ENCODE measurements around the gene CCDC70. TPM values are rescaled to one million over a fixed set of nuclear protein-coding genes. Genes with fewer than 3 reads are reported as not detected.

CCDC70 gene
- total and polyA plus RNA-seq, 4 donors: not detected

- Histone ChIP-seq H3K4me1 (ENCODE audit: control insufficient read depth in 5 of 5, insufficient read depth in 5 of 5, low read length in 5 of 5) (peaks cover 0 to under 1% (median 0%) of the 10 kb centered on the region in 5 donors), H3K27me3 (ENCODE audit: control insufficient read depth in 3 of 3, insufficient read depth in 3 of 3, low read length in 2 of 3) (no peaks in the 10 kb centered on the region), H3K27ac (ENCODE audit: low read depth in 1 of 2, low read length in 1 of 2) (no peak overlapping the region), H3K4me3 (no peak overlapping the region), H3K36me3 (ENCODE audit: control insufficient read depth in 4 of 4, insufficient read depth in 4 of 4, low read length in 4 of 4) (no peaks in the 10 kb centered on the region), H3K9me3 (ENCODE audit: control insufficient read depth in 4 of 4, insufficient read depth in 3 of 4, low read length in 3 of 4) (no peaks in the 10 kb centered on the region), H3K9ac (ENCODE audit: insufficient read depth in 1 of 2, low read length in 2 of 2) (no peak overlapping the region)
- DNase-seq: no peak
- TF ChIP-seq, protein P1, sequence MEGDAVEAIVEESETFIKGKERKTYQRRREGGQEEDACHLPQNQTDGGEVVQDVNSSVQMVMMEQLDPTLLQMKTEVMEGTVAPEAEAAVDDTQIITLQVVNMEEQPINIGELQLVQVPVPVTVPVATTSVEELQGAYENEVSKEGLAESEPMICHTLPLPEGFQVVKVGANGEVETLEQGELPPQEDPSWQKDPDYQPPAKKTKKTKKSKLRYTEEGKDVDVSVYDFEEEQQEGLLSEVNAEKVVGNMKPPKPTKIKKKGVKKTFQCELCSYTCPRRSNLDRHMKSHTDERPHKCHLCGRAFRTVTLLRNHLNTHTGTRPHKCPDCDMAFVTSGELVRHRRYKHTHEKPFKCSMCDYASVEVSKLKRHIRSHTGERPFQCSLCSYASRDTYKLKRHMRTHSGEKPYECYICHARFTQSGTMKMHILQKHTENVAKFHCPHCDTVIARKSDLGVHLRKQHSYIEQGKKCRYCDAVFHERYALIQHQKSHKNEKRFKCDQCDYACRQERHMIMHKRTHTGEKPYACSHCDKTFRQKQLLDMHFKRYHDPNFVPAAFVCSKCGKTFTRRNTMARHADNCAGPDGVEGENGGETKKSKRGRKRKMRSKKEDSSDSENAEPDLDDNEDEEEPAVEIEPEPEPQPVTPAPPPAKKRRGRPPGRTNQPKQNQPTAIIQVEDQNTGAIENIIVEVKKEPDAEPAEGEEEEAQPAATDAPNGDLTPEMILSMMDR (IDR thresholded peaks at IDR 0.05; ENCODE audit: control extremely low read depth, extremely low read depth): no peak
- ATAC-seq (ENCODE audit: insufficient read depth, low FRiP score): no peak
- 59 to 84% methylated on average over 3 of the region's 3 CpGs for WGBS, 2 donors
Measured at GRCh38 chr13:51837016-51837415, 24.8 kb upstream of the CCDC70 start.

GRCh38 chr13:51838240-51838846, 23.4 kb upstream of the CCDC70 start:
- no peaks in the 10 kb centered on the region for H3K27me3 ChIP-seq (ENCODE audit: control insufficient read depth in 3 of 3, insufficient read depth in 3 of 3, low read length in 2 of 3)
- DNase-seq: no peak
- 92 to 99% methylated on average over 8 of the region's 8 CpGs for WGBS, 2 donors
- ATAC-seq (ENCODE audit: insufficient read depth, low FRiP score): no peak
- H3K36me3 ChIP-seq (ENCODE audit: control insufficient read depth in 4 of 4, insufficient read depth in 4 of 4, low read length in 4 of 4): no peaks in the 10 kb centered on the region
- no peaks in the 10 kb centered on the region for H3K9me3 ChIP-seq (ENCODE audit: control insufficient read depth in 4 of 4, insufficient read depth in 3 of 4, low read length in 3 of 4)
- TF ChIP-seq, protein P1 (IDR thresholded peaks at IDR 0.05; ENCODE audit: control extremely low read depth, extremely low read depth): no peak
- H3K4me3 ChIP-seq: no peak overlapping the region
- H3K4me1 ChIP-seq (ENCODE audit: control insufficient read depth in 5 of 5, insufficient read depth in 5 of 5, low read length in 5 of 5): no peaks in the 10 kb centered on the region
- no peak overlapping the region for H3K27ac ChIP-seq (ENCODE audit: low read depth in 1 of 2, low read length in 1 of 2)
- H3K9ac ChIP-seq (ENCODE audit: insufficient read depth in 1 of 2, low read length in 2 of 2): no peak overlapping the region

- ATAC-seq (ENCODE audit: insufficient read depth, low FRiP score) (no peak), DNase-seq (no peak)
- Histone ChIP-seq H3K4me3 (no peak overlapping the region), H3K27ac (ENCODE audit: low read depth in 1 of 2, low read length in 1 of 2) (no peak overlapping the region), H3K9ac (ENCODE audit: insufficient read depth in 1 of 2, low read length in 2 of 2) (no peak overlapping the region), H3K36me3 (ENCODE audit: control insufficient read depth in 4 of 4, insufficient read depth in 4 of 4, low read length in 4 of 4) (no peaks in the 10 kb centered on the region), H3K27me3 (ENCODE audit: control insufficient read depth in 3 of 3, insufficient read depth in 3 of 3, low read length in 2 of 3) (no peaks in the 10 kb centered on the region), H3K4me1 (ENCODE audit: control insufficient read depth in 5 of 5, insufficient read depth in 5 of 5, low read length in 5 of 5) (no peaks in the 10 kb centered on the region), H3K9me3 (ENCODE audit: control insufficient read depth in 4 of 4, insufficient read depth in 3 of 4, low read length in 3 of 4) (no peaks in the 10 kb centered on the region)
- WGBS, 2 donors: 70 to 78% methylated on average over 10 of the region's 10 CpGs
- TF ChIP-seq, protein P1 (IDR thresholded peaks at IDR 0.05; ENCODE audit: control extremely low read depth, extremely low read depth): no peak
Measured at GRCh38 chr13:51839711-51840540, 21.8 kb upstream of the CCDC70 start.
